ENCODE results near the gene CDH18.

Gene CDH18

GRCh38 chr5:19615071-19615470, 372.9 kb downstream of the CDH18 start:
- no peak for DNase-seq (ENCODE audit: low read depth in 1 of 2, low spot score in 1 of 2)

GRCh38 chr5:19608444-19609002, 379.5 kb downstream of the CDH18 start:
- DNase-seq (ENCODE audit: low read depth in 1 of 2, low spot score in 1 of 2), result no peak

- no peak for DNase-seq (ENCODE audit: low read depth in 1 of 2, low spot score in 1 of 2)
Observed at GRCh38 chr5:19605846-19606407, 382.1 kb downstream of the CDH18 start.

- no peak for DNase-seq (ENCODE audit: low read depth in 1 of 2, low spot score in 1 of 2)
Observed at GRCh38 chr5:19584131-19584530, 403.9 kb downstream of the CDH18 start.

- no peak for DNase-seq (ENCODE audit: low read depth in 1 of 2, low spot score in 1 of 2)
Observed at GRCh38 chr5:19577882-19578281, 410.1 kb downstream of the CDH18 start.

- no peak for DNase-seq (ENCODE audit: low read depth in 1 of 2, low spot score in 1 of 2)
Observed at GRCh38 chr5:19568004-19568403, 420.0 kb downstream of the CDH18 start.

- no peak for DNase-seq (ENCODE audit: low read depth in 1 of 2, low spot score in 1 of 2)
Observed at GRCh38 chr5:19565466-19565865, 422.5 kb downstream of the CDH18 start.

- DNase-seq (ENCODE audit: low read depth in 1 of 2, low spot score in 1 of 2), result no peak
Observed at GRCh38 chr5:19564036-19564435, 424.0 kb downstream of the CDH18 start.

GRCh38 chr5:19555876-19556275, 432.1 kb downstream of the CDH18 start:
- no peak for DNase-seq (ENCODE audit: low read depth in 1 of 2, low spot score in 1 of 2)

GRCh38 chr5:19555436-19555835, 432.6 kb downstream of the CDH18 start:
- no peak for DNase-seq (ENCODE audit: low read depth in 1 of 2, low spot score in 1 of 2)

- no peak for DNase-seq (ENCODE audit: low read depth in 1 of 2, low spot score in 1 of 2)
Observed at GRCh38 chr5:19554524-19554923, 433.5 kb downstream of the CDH18 start.

- no peak for DNase-seq (ENCODE audit: low read depth in 1 of 2, low spot score in 1 of 2)
Observed at GRCh38 chr5:19547640-19548039, 440.4 kb downstream of the CDH18 start.

GRCh38 chr5:19546521-19546920, 441.5 kb downstream of the CDH18 start:
- DNase-seq (ENCODE audit: low read depth in 1 of 2, low spot score in 1 of 2), result no peak

GRCh38 chr5:19538607-19539006, 449.4 kb downstream of the CDH18 start:
- DNase-seq (ENCODE audit: low read depth in 1 of 2, low spot score in 1 of 2), result no peak

GRCh38 chr5:19536387-19536786, 451.6 kb downstream of the CDH18 start:
- DNase-seq (ENCODE audit: low read depth in 1 of 2, low spot score in 1 of 2), result no peak

- DNase-seq (ENCODE audit: low read depth in 1 of 2, low spot score in 1 of 2), result no peak
Observed at GRCh38 chr5:19534751-19535150, 453.2 kb downstream of the CDH18 start.

- DNase-seq (ENCODE audit: low read depth in 1 of 2, low spot score in 1 of 2), result no peak
Observed at GRCh38 chr5:19532936-19533335, 455.1 kb downstream of the CDH18 start.

- DNase-seq (ENCODE audit: low read depth in 1 of 2, low spot score in 1 of 2), result no peak
Observed at GRCh38 chr5:19531374-19531952, 456.5 kb downstream of the CDH18 start.

- no peak for DNase-seq (ENCODE audit: low read depth in 1 of 2, low spot score in 1 of 2)
Observed at GRCh38 chr5:19519448-19519847, 468.6 kb downstream of the CDH18 start.

- DNase-seq (ENCODE audit: low read depth in 1 of 2, low spot score in 1 of 2), result no peak
Observed at GRCh38 chr5:19498852-19499251, 489.1 kb downstream of the CDH18 start.

GRCh38 chr5:19497229-19497815, 490.7 kb downstream of the CDH18 start:
- DNase-seq (ENCODE audit: low read depth in 1 of 2, low spot score in 1 of 2), result no peak

- DNase-seq (ENCODE audit: low read depth in 1 of 2, low spot score in 1 of 2), result no peak
Observed at GRCh38 chr5:19496056-19496455, 491.9 kb downstream of the CDH18 start.

- no peak for DNase-seq (ENCODE audit: low read depth in 1 of 2, low spot score in 1 of 2)
Observed at GRCh38 chr5:19492861-19493260, 495.1 kb downstream of the CDH18 start.
